GM18502 (cell line): Measurements from ENCODE around the gene TNS2.
"Not testable (repeated sequence)": the region's sequence is repeated elsewhere in the genome, so short reads cannot be mapped to it uniquely, and the experiment has no call there.

Source experiments
- ATAC-seq: cut with Tn5 transposase; IDR thresholded peaks from one replicate; pipeline ENCODE4 v1.9.1; 2021; ENCODE audit warnings: mild to moderate bottlenecking; ENCODE audit not compliant: unreplicated experiment, poor library complexity

TNS2 gene, protein sequence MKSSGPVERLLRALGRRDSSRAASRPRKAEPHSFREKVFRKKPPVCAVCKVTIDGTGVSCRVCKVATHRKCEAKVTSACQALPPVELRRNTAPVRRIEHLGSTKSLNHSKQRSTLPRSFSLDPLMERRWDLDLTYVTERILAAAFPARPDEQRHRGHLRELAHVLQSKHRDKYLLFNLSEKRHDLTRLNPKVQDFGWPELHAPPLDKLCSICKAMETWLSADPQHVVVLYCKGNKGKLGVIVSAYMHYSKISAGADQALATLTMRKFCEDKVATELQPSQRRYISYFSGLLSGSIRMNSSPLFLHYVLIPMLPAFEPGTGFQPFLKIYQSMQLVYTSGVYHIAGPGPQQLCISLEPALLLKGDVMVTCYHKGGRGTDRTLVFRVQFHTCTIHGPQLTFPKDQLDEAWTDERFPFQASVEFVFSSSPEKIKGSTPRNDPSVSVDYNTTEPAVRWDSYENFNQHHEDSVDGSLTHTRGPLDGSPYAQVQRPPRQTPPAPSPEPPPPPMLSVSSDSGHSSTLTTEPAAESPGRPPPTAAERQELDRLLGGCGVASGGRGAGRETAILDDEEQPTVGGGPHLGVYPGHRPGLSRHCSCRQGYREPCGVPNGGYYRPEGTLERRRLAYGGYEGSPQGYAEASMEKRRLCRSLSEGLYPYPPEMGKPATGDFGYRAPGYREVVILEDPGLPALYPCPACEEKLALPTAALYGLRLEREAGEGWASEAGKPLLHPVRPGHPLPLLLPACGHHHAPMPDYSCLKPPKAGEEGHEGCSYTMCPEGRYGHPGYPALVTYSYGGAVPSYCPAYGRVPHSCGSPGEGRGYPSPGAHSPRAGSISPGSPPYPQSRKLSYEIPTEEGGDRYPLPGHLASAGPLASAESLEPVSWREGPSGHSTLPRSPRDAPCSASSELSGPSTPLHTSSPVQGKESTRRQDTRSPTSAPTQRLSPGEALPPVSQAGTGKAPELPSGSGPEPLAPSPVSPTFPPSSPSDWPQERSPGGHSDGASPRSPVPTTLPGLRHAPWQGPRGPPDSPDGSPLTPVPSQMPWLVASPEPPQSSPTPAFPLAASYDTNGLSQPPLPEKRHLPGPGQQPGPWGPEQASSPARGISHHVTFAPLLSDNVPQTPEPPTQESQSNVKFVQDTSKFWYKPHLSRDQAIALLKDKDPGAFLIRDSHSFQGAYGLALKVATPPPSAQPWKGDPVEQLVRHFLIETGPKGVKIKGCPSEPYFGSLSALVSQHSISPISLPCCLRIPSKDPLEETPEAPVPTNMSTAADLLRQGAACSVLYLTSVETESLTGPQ (N-terminal part only)

DNA sequence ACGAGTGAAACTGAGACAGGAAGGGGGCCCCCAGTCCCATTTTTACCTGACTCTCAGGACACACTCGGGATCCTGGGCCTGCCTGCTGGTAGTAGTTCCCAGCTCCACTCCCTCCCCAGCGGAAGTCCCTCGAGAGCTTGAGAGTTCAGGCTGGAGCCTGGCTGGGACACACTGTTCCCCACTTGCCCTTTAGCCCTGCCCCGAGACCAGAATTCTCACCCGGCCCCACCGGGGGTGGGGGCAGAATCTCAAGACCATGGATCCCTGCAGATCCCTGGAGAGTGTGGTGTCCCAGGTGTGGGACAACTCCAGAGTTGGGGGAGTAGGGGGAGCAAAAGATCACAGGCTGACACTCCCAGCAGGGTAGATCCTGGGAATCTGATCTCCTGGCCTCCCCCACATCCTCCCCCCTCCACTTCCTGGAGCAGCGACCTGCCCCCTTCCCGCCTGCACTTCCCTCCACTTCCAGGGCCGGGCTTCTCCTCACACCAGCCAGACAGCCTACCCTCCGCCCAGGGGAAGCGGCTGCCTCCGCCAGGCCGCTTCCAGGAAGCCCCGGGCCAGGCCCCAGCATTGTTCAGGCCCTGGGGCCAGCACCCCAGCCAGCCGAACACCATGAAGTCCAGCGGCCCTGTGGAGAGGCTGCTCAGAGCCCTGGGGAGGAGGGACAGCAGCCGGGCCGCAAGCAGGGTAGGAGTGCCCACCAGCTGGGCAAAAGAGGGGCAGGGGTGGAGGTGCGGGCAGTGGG, at the start of gene TNS2:
Gene TNS2 (plus strand): TSS at position 495 of the 748 bp plus-strand sequence. CDS start 121 bp downstream, at position 616.
- no peak for ATAC-seq

DNA sequence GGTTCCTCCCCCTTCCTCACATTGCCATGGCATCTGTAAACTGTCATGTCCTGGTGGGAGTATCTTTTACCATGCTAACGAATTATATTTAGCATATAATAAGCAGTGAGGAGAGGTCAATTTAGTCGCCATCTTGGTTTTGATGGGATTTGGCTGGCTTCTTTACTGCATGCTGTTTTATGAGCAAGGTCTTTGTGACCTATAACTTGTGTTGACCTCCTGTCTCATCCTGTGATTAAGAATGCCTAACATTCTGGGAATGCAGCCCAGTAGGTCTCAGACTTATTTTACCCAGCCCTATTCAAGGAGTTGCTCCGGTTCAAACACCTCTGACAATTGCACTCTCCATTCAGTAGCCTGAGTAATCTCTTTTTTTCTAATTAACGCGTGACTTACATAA, 45.7 kb upstream of the TNS2 start:
- ATAC-seq = no peak

DNA sequence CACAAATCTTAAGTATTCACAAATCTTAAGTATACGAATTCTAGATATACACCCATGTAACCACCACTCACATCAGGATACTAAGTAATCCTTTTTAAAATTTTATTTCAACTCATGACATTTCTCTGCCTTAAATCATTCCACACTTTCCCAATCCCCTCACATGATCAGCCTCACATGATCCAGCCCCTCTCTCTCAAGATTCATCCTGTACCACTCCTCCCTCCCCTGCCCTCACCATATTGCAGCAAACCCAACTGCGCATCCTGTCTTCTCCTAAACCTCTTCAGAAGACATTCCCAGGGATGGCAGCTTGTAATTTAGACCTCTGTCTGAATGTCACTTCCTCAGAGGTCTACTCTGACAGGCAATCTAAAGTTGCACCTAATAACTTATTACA, 45.3 kb upstream of the TNS2 start:
- ATAC-seq = no peak

DNA sequence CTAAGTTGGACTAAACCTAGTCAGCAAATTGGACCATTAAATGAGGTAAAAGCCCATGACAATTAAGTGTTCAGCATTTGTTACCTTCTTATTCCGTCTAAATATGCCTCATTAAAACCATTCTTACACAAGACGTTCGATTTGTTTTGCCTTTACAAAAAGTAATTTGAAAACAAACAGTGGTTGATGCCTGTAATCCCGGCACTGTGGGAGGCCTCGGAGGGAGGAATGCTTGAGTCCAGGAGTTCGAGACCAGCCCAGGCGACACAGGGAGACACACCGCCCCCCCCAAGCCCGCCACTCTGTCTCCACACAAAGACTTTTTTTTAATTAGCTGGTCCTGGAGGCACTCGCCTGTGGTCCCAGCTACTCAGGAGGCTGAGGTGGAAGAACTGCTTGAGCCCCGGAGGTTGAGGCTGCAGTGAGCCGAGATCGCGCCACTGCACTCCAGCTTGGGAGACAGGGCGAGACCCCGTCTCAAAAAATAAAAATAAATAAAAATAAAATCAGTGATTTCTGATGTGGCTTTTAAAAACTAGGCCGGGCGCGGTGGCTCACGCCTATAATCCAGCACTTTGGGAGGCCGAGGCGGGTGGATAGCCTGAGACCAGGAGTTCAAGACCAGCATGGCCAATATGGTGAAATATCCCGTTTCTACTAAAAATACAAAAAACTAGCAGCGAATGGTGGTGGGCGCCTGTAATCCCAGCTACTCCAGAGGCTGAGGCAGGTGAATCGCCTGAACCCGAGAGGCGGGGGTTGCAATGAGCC, 44.5 kb upstream of the TNS2 start:
- ATAC-seq = no peak

DNA sequence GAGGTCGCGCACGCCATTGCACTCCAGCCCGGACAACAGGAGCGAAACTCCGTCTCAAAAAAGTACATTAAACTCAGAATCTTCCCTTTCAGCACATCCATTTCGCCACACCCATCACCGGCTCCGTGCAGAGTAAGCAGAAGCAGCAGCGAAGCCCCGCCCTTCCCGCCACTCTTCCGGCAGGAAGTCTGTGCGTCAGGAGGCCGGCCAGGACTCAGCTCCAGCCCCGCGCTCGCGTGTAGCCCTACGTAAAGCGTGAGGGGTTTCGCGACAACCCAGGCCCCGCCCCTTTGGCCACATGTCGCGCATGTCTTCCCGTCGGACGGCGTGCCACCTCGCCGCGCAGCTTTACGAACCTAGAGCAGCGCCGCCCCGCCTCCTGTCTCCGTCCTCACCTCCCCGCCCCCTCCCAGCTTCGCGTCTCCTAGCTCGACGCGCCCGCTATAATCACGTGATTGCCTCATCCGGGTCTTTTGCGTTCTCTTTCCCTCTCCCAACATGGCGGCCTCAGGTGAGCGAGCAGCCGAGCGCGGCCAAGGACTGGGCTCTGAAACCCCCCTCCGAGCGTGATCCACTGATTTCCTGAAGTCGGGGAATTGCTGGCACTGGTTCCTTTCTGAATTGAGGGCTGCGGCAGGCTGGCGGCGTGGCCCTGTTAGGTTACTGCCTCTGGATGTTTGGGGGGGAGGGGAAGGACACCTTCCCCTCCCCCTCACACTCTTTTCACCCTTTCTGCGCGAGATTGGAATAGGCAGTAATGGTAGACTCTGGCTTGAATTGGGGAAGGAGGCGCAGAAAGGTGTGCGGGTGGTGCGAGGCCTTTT, 43.7 kb upstream of the TNS2 start, which contains the start of gene EIF4B:
Gene EIF4B (plus strand): TSS at position 471 of the 824 bp plus-strand sequence. CDS start 28 bp downstream, at position 499.
- peak; percentile 93 for ATAC-seq

DNA sequence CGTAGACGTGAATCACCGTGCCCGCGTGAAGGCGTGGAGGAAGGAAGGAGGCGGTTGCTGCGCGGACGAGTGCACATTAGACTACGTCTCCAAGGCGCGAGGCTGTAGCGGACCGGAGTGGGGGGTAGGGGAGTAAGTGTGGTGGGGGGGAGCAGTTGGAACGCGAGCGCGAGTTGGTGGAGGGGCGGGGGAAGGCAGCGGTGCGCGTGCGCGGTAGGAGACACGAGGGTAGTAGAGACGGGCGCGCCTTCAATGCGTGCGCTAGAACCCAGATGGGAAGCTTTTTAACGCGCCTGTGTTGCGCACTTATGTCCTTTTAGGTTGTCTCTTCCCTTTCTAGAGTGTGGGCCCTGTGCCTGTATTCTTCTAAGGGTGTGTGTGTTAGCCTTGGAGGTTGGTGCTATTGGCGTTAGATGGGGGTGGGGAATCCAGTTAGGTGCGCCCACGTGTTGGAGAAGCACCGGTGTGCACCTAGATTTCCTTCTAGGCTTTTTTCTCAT, 43.0 kb upstream of the TNS2 start:
- ATAC-seq = no peak

DNA sequence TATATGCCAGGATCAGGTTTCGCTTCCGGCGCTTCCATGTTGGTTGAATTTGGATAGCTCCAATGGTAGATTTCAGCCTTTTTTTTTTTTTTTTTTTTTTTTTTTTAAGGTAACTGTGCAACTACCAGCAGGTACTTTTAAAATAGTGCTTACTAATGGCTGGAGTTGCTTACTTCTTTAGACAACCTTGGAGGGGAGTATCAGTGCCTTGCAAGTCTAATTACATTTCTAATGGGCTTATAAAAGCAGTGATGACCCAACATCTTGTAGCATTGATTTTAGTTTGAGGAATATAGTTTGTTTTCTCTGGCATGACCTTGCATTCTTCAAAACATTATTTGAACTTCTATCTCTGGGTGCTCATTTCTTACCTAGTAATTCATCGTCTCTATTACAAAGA, 42.5 kb upstream of the TNS2 start:
- no peak for ATAC-seq

DNA sequence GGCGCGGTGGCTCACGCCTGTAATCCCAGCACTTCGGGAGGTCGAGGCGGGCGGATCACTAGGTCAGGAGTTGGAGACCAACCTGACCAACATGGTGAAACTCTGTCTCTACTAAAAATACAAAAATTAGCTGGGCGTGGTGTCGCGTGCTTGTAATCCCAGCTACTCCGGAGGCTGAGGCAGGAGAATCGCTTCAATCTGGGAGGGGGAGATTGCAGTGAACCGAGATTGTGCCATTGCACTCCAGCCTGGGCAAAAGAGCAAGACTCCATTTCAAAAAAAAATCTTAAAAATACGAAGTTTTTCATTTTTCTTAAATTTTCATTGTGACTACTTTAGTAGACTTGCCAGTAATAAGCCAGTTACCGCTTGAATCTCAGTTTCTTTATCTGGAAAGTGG, 41.1 kb upstream of the TNS2 start:
- ATAC-seq = not testable (repeated sequence)

DNA sequence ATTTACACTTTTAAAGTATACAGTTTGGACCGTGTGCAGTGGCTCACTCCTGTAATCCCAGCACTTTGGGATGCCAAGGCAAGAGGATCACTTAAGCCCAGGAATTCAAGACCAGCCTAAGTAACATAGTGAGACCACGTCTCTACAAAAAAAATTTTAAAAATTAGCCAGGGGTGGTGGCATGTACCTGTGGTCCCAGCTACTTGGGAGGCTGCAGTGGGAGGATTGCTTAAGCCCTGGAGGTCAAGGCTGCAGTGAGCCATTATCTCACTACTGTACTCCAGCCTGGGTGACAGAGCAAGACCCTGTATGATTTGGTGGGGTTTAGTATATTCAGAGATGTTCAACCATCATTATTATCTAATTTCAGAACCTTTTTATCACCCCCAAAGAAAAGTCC, 38.9 kb upstream of the TNS2 start:
- no peak for ATAC-seq

DNA sequence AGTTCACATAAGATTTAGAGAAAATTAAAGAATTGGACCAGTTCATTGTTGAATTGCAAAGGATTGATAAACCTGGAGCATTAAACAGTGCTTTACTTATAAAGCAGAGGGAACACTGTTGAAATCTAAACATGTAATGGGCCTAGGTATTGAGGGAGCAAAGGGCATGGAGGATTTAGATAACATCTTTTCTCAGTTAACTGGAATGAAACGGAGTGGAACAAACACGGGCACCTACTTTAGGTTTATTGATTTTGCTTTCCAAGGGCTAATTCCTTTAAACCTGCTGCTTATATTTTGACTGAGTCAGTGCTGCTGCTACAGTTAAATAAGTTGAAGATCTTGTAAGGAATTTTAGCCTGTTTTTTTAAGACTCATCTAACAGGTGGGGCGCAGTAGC, 38.0 kb upstream of the TNS2 start:
- no peak for ATAC-seq

DNA sequence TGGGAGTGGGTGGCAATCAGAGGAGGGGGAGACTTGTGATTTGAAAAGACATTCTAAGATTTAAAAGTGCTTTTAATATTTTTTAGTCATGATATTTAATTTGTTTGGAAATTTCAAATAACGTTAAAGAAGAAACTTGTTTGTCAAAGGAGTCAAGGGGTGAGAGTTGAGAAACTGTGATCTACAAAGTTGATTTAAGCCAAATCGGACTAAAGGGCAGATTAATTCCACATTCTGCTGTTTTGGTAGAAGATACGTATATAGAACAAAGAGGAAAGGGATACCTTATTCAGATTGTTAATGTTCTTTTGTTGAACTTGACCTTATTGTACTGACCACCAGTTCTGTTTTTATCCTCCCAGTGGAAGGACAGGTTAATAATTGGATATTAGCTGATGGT, 36.9 kb upstream of the TNS2 start:
- ATAC-seq = no peak

DNA sequence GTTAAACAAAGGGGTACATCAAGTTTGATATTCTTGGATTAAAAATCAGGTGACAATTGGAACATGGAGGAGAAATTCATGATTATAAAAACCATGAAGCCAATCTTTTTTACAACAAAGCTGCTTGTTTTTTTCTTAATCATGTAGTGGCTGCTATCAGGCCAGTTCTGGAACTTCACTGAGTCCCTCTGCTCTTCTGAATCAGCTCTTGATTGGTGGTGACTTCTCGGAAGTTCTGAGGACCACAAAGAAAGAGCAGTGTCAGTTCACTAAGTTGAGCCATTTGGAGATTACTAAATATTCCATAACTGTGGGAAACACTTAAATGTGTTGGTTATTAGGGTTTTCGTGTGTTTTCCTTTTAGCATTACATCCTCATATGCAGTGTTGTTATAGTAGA, 35.2 kb upstream of the TNS2 start:
- ATAC-seq = no peak

DNA sequence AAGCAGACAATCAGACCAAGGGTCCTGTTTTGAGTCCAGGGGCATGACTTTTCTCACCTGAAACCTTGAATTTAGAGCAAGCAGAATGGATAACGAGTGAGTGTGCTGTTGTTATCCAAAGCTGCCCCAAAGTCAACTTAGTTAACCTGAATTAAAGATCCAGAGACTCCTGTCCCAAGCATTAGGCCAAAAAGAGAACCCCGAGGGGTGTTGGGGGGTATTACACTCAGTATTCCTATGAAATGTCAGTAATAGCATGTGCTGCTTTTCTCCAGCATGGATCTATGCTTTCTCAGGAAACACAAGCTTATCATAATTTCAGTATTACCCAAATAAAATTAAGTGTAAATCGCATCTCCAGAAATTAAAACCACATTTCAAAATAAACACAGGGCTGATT, 24.6 kb upstream of the TNS2 start:
- no peak for ATAC-seq

DNA sequence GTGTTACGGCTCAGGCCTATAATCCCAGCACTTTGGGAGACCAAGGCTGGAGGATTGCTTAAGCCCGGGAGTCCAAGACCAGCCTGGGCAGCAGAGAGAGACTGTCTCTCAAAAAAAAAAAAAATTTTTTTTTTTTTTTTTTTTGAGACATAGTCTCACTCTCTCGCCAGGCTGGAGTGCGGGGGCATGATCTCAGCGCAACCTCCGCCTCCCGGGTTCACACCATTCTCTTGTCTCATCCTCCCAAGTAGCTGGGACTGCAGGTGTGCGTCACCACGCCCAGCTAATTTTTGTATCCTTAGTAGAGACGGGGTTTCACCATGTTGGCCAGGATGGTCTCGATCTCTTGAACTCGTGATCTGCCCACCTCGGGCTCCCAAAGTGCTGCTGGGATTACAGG, 22.9 kb upstream of the TNS2 start:
- ATAC-seq = not testable (repeated sequence)

DNA sequence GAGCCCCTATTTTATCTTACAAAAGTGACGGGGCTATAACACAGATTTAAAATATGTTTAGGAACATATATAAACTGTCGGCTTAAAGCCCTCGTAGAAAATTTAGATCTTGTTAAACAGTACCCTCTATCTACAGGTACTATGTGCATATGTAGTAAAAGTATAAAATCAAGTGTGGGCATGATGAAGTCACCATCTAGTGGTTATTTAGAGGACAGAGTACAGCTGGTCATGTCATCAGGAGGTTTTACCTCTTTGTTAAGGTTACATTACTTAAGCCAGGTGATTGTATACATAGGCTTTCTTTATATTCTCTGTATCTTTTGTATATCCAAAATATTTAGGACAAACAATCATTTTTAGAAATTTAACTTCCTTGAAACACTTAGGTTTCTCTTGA, 18.2 kb upstream of the TNS2 start:
- no peak for ATAC-seq

DNA sequence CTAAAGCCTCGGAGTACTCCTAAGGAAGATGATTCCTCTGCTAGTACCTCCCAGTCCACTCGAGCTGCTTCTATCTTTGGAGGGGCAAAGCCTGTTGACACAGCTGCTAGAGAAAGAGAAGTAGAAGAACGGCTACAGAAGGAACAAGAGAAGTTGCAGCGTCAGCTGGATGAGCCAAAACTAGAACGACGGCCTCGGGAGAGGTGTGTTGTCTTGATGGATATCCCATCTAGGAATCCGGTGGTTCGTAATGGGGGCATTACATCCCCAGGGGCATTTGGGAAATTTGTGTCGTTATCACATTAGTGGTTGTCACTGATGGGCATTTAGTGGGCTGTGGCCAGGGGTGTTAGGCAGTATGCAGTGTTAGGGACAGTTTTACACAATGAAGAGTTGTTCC, 16.0 kb upstream of the TNS2 start:
- not testable (repeated sequence) for ATAC-seq

DNA sequence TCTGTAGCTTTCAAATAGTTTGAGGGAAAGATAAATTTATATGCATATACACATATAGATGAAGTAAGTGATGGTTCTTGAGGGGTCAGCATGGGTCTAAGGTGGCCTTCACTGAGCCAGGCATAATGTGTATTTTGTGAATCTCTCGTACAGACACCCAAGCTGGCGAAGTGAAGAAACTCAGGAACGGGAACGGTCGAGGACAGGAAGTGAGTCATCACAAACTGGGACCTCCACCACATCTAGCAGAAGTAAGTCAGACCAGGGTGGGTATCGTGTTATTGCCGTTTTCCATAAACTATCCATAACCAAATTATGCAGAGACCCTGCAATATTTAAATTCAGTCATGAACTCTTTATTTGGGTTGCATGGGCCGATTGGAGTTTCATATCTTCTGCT, 15.4 kb upstream of the TNS2 start:
- no peak for ATAC-seq

DNA sequence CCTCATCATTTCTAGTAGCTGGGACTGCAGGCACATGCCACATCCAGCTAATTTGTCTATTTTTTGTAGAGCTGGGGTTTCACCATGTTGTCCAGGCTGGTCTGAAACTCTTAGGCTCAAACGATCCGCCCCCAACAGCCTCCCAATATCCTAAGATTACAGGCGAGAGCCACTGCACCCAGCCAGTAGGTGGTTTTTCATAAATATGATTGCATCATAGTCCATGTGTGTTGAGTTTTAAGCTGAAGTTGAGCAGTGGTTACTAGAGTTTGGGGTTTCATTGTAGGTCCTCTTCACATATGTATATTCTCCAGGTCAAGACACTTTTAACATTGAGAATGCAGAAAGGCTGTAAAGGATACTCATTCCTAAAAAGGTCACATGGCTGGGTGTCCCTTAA, 13.1 kb upstream of the TNS2 start:
- no peak for ATAC-seq
